Tongue (tissue), 2 donors: ENCODE results near the gene CIB4. TPM values are rescaled to one million over a fixed set of nuclear protein-coding genes. Genes with fewer than 3 reads are reported as not detected.
A peak's percentile ranks its signal among the peaks of the same experiment; 100 is the strongest.

Experiments used
- DNase-seq: peaks from one replicate; pipeline ENCODE4 v3.0.0-alpha.2; 2015
- total RNA-seq: library from RNA; depleted of rRNA; stranded (reverse); fragments of >200 nt; gene quantifications from one replicate; pipeline ENCODE4 v1.2.3, GENCODE V29; 2014

Gene CIB4
- total RNA-seq, 1 donor from 2014 or later: not detected

- DNase-seq: no peak
These were observed 828 bp downstream of the CIB4 start for GRCh38 chr2:26640331-26640745.

DNA sequence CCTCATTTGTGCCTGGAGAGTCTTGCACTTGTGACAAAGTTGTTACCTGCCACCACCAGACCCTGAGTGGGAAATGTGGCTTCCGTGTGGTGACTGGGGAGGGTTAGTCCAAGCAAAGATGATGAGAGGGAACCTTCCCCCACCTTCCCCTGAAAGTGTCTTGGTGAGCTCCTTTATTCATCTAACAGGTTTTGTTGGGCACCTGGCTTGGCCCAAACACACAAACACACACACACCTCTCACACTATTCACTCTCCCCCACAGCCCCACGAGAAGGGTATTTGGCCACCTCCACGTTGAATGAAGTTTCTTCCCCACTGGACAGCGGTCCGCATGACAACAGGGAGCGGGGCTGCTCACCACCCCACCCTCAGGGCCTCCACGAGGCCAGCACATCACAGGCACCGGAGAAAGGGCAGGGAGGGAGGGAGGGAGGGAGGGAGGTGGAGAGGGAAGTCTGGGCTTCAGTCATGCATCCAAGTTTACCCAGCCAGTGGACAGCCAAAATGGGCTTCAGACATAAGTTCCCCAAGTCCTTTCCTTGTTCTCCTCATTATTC lies 1.4 kb downstream of the CIB4 start:
- DNase-seq: no peak

- no peak for DNase-seq
These were observed 3.3 kb downstream of the CIB4 start for GRCh38 chr2:26637811-26638310.

DNA sequence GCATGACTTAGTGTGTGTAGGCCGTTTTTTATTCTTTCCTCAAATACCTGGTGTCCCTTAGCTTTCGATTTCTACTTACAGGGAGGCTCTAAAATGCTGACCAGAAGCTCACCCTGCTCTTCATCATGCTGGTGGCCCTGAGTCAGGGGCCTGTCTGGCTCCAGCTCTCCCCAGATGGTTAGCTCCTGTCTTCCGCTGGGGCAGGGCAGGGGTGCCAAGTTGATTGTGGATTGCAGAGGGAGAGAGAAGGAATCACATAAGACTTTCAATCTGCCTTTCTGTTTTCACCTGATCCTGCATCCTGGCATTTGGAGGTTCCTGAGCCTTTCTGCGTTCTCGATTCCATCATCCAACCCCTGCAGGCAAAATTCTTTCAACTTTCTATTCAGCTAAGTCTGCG lies 4.2 kb downstream of the CIB4 start:
- no peak for DNase-seq

DNA sequence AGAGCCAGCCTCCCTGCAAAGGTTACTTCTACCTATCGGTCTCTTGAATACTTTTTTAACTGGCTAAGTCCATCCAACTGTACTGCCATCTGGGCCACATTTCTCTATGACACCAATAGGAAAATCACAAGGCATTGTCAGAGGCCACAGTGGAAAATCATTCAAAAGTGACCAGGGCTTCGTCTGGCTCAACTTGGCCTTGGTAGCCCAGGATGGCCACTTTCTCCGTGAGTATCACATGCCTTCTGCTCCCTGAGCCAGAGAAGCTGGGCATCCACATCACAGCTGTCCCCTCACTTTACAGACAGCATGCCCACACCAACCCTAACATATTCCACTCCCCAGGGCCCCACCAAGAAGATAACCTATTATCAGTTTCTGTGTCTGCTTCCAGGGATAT lies 5.8 kb downstream of the CIB4 start:
- DNase-seq: no peak

DNA sequence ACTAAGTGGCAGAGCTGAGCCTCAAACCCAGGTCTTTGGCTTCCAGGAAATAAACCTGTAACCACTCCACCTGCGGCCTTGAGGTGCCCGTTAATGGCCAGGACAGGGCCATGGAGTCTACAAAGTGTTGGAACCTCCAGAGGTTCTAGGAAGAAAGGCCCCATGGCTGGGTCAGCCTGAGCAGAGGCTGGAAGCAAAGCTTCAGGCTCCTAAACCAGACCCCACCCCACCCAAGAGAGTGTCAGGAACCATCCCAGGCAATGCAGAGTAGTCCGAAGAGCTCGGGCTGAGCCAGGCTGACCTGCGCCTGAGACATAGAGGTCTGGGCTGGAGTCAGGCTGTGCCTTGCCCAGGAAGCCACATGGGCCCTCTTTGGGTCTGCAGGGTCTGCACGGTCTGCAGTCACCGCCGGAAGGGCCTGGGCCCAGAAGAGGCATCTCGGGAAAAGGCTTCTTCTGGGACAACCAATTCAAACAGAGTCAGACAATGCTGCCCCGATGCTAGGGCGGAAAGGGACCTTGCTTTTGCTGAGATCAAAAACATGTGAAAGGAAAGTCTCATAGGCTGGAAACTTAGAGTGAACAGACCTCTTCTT lies 6.4 kb downstream of the CIB4 start:
- DNase-seq: no peak

DNA sequence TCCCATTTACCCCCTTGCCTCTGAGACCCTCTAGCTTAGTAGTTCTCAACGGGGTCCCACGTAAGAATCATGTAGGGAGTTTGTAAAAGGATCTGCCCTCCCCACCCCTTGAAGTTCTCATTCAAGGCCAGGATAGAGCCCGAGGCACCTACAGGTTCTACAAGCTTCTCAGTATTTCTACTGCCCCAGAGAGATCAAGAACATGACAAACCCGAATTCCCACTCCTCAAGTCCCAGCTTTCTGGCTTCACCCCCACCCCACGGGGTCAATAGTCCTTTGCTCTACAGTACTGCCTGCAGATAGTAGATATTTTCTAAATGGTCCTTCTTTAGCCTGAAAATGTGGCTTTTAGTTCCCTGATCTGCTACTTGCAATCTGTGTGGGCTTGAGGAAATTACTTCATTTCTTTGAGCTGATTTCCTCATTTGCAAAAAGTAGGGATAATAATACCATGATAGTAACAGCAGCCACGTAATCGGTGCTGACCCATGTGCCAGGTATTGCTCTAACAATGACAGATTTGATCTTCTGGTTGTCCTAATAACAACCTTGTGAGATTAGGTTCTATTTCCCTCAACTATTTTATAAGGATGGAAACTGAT lies 7.1 kb downstream of the CIB4 start:
- DNase-seq: no peak

- no peak for DNase-seq
These were observed 7.7 kb downstream of the CIB4 start for GRCh38 chr2:26633351-26633945.

DNA sequence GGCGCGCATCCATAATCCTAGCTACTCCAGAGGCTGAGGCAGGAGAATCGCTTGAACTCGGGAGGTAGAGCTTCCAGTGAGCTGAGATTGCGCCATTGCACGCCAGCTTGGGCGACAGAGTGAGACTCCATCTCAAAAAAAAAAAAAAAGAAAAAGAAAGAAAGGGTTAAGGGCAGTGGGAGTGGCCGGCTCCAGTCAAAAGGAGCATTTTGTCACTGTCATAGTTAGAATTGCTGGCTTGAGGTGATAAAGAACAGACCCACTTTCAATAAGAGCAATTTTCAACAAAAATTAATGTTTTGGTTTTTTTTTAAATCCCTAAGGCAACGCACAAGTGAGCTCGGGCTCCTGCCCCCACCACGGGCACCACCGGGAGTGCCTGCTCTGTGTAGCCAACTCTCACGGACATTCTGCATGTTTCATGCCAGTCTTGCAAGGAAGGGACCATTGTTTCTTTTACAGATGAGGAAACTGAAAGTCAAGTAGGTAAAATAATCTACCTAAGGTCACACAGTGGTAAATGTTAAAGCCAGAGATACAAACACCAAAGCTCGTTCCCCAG lies 8.5 kb downstream of the CIB4 start:
- DNase-seq: no peak

DNA sequence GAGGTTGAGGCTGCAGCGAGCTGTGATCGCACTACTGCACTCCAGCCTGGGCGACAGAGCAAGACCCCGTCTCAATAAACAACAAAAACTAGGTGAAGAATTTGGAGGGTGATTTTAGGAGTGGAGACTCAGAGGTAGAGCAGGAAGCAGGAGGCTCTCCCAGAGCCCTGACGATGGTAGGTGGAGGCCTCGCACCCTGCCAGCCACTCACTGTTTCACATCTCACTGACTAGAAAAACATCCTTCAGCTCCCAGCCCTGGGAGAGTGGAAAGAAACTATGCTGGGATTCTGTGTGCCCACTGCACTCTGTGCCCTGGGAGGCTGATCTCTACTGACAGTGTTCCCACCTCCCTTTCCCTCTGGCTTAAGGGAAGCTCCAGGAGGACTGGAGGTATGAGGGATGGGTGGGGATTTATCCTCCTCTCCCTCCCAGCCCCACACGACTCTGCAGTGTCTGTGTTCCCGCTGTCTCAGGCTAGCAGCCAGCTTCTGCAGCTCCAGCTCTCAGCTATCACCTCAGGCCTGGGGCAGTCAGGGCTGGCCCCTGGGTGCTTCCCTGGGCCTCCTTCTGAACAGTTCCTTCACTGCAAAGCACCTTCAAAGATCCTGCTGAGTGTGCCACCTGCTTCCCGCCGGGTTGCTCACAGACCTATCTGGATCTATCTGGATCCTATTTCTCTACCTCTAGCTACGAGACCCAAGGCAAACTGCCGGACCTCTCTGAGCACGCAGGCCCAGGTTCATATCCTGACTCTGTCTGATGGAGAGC lies 9.6 kb downstream of the CIB4 start:
- no peak for DNase-seq

- peak; percentile 40 for DNase-seq
These were observed 10.4 kb downstream of the CIB4 start for GRCh38 chr2:26630669-26631360.

- no peak for DNase-seq
These were observed 10.9 kb downstream of the CIB4 start for GRCh38 chr2:26630235-26630634.

- DNase-seq: no peak
These were observed 11.4 kb downstream of the CIB4 start for GRCh38 chr2:26629751-26630150.

DNA sequence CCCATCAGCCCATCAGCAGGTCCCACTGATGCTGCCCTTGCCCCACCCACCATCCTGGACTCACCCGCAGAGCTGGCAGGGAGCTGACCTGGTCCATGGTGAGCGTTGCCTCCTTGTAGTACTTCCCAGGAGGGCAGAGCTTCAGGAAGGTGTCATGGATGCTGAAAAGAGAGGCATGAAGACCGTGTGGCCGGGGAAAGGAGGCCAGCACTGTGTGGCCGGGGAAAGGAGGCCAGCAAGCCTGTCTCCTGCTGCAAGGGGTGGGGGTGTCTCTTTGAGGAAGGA lies 11.9 kb downstream of the CIB4 start:
- no peak for DNase-seq

GRCh38 chr2:26628561-26629345 lies 12.4 kb downstream of the CIB4 start:
- no peak for DNase-seq

- DNase-seq: no peak
These were observed 13.6 kb downstream of the CIB4 start for GRCh38 chr2:26627350-26628105.

DNA sequence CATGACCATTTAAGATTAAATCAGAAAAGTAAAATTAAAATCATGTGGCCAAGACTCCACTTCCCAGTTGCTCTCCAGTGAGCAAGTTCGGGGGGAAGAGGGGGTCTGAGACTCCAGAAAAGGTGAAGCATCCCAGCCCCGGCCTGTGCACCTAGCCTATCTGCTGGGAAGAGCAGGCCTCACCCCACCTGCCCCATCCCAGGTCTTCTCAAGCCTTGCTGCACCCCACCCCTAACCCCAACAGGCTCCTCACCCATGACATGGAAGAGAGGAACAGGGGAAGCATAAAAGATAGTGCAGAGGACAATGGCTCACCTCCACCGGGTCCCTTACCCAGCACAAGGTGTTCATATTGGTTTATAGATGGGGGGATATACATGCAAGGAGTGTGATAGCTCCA lies 14.6 kb downstream of the CIB4 start:
- DNase-seq: no peak

DNA sequence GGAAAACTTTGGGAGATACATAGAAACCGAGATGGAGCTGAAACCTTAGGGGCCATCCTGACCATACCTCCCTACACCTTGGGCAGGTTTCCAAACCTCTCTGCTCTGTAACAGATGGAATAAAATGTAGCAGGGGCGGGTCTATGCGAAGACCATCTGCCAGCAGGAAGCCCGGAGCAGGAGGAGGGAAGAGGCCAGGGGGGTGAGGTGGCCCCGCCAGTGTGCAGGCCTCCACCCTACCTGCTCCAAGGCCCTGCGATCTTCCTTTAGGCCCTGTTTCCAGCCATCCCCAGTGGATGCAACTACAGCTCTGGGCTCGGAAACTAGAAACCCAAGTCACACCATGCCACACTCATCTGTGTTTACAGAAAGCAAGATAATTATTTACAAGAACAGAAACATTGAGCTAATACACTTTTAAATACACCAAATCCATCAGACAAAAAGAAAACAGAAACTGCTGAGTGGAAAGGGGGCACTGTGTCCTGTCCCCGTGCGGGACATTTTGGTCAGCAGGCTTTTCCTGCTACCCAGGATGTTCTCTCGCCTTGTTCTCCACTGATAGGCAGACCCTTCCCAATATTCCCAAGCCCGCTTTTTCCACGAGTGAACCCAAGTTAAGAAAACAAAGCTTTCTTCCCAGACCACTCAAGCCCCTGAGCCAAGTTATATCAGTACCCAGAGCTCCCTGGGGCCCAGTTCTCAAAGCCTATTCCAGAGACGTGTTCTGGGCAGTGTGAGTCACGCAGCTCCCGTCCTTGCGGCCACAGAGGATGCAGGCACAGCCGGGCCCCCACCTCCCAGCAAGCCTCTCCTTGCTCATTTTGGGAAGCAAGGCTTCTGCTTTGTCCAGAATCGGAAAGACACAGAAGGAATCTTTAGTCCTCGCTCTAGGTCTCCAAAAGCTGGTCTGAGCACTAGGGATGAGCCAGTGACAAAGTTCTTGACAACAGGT lies 17.3 kb downstream of the CIB4 start:
- no peak for DNase-seq
